KOPT-K1 (cell line): ENCODE measurements around the gene VCX.
"Not testable (repeated sequence)": the region's sequence is repeated elsewhere in the genome, so short reads cannot be mapped to it uniquely, and the experiment has no call there.

ENCODE experiments used
- H3K27ac ChIP-seq: fragments of 200-600 bp; sonication (generic); 2 replicates; pipeline ENCODE4 v1.5.1; 2016; ENCODE audit warnings: antibody characterized with exemption, mild to moderate bottlenecking, low read depth, low read length; ENCODE audit not compliant: poor library complexity, severe bottlenecking
- H3K36me3 ChIP-seq: fragments of 200-600 bp; sonication (generic); 2 replicates; pipeline ENCODE4 v1.5.1; 2017; ENCODE audit warnings: antibody characterized with exemption, mild to moderate bottlenecking, low read length, moderate library complexity; ENCODE audit not compliant: insufficient read depth
- H3K9me3 ChIP-seq: fragments of 200-600 bp; sonication (generic); 2 replicates; pipeline ENCODE4 v1.5.1; 2017; ENCODE audit warnings: antibody characterized with exemption, low read length, mild to moderate bottlenecking; ENCODE audit not compliant: insufficient read depth, poor library complexity, severe bottlenecking

The VCX gene

GRCh38 chrX:7842871-7843270 lies at the start of gene VCX:
VCX (plus strand) TSS chrX:7843171; CDS start chrX:7843204, 33 bp downstream.
- not testable (repeated sequence) for H3K36me3 ChIP-seq, H3K27ac ChIP-seq, H3K9me3 ChIP-seq

DNA sequence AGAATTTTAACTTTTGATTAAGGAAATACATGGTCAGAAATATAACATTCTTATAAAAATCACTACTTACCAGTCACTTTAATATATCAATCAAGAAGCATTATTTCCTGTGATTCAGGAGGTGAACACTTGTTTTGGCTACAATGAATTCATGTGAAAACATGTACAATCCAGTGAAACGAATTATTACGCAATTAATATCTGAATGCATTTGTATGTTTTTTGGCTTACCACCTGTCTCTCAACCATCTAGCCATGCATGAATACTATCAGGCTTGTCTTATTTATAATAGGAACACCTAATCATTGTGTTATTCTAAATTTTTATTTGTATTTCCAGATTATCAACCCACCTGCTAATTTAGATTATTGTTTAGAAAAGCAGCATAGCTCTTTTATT lies 44.6 kb upstream of the VCX start:
- H3K27ac ChIP-seq: no peak overlapping the region
- H3K9me3 ChIP-seq: no peaks in the 10 kb centered on the region
- no peaks in the 10 kb centered on the region for H3K36me3 ChIP-seq

DNA sequence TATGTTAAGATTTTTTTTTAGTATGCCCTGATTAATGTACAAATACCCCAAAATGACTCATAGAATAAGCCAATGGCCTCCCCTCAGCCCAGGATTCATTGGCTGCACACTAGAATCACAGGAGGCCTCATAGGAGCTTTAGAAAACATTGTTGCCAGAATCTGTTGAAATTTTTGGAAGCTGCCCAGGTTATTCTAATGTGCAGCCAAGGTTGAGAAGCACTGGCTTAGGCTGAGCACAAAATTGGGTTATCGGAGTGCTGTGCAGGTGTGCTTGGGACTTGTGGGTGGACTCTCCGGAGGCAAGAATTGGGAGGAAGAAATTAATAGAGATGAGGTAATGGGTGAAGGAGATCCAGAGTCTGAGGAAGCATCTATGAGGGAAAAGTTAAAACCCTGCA lies 41.3 kb upstream of the VCX start:
- H3K27ac ChIP-seq: no peak overlapping the region
- no peaks in the 10 kb centered on the region for H3K9me3 ChIP-seq
- H3K36me3 ChIP-seq: no peaks in the 10 kb centered on the region

- Histone ChIP-seq H3K9me3 (no peaks in the 10 kb centered on the region), H3K36me3 (no peaks in the 10 kb centered on the region), H3K27ac (no peak overlapping the region)
These were observed 27.7 kb upstream of the VCX start for GRCh38 chrX:7815166-7815805.

- Histone ChIP-seq H3K27ac (no peak overlapping the region), H3K9me3 (no peaks in the 10 kb centered on the region), H3K36me3 (no peaks in the 10 kb centered on the region)
These were observed 14.4 kb upstream of the VCX start for GRCh38 chrX:7828594-7828993.

DNA sequence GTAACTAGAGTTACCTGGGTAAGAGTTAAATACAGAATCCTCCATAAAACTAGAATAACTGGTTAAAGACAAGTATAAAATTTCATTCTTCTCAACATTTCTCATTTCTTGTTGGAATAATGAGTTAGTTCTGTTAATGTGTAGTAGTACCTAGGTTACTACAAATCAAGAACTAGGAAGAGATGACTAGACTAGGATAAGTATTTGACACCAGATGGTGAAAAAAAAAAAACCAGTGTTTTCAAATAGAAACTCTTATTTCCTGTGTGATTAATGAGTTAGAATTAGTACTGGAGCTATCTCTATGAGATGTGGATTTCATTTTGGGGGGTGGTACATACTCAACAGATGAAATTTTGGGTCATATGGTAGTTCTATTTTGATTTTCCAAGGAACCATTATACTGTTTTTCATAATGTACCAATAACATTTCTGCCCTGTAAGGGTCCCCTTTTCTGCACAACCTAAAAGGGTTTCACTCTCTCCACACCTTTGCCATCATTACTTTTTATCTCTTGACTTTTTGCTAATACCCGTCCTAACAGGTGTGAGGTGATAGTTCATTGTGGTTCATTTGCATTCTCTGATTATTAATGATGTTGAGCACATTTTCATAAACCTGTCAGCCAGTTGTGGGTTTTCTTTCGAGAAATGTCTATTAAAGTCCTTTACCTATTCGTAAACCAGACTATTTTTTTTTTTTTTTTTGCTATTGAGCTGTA lies 1.7 kb upstream of the VCX start:
- H3K9me3 ChIP-seq: no peaks in the 10 kb centered on the region
- H3K36me3 ChIP-seq: no peaks in the 10 kb centered on the region
- no peak overlapping the region for H3K27ac ChIP-seq

- H3K9me3 ChIP-seq: no peaks in the 10 kb centered on the region
- no peaks in the 10 kb centered on the region for H3K36me3 ChIP-seq
- H3K27ac ChIP-seq: no peak overlapping the region
These were observed 9.2 kb downstream of the VCX start for GRCh38 chrX:7852166-7852565.

GRCh38 chrX:7872042-7872441 lies 29.1 kb downstream of the VCX start:
- Histone ChIP-seq H3K27ac (no peak overlapping the region), H3K36me3 (no peaks in the 10 kb centered on the region), H3K9me3 (no peaks in the 10 kb centered on the region)

- Histone ChIP-seq H3K9me3 (no peaks in the 10 kb centered on the region), H3K27ac (no peak overlapping the region), H3K36me3 (no peaks in the 10 kb centered on the region)
These were observed 34.0 kb downstream of the VCX start for GRCh38 chrX:7876957-7877356.

DNA sequence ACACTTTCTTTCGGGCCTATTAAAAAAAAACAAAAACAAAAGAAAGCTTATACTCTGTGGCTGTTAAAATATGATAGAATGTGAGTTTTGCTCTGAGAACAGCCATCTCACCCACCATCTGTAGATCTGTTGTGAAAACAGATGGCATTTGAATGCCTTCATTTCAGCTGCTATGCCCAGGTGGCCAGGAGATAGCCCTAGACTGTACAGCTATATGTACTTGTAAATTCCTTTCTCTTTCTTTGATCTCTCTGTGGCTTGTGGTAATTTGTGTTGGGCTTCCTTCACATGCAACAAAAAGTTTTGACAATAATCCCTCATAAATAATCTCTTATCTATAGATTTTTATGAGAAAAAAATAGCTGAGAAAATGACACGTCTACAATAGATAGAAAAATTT lies 46.2 kb downstream of the VCX start:
- Histone ChIP-seq H3K36me3 (no peaks in the 10 kb centered on the region), H3K9me3 (no peaks in the 10 kb centered on the region), H3K27ac (no peak overlapping the region)

DNA sequence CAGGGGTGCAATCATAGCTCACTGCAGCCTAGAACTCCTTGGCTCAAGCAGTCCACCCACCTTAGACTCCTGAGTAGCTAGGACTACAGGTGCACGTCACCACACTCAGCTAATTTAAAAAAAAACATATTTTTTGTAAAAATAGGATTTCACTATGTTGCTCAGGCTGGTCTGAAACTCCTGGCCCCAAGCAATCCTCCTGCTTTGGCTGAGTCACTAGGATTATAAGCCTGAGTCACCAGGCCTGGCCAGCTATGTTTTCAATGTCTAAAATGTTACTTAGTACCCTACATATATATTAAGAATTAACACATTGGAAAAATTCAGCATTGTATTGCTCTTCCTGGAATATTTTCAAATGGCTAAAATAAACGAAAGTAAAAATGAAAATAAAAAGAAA lies 46.7 kb downstream of the VCX start:
- H3K36me3 ChIP-seq: no peaks in the 10 kb centered on the region
- no peak overlapping the region for H3K27ac ChIP-seq
- no peaks in the 10 kb centered on the region for H3K9me3 ChIP-seq

- H3K9me3 ChIP-seq: no peaks in the 10 kb centered on the region
- no peak overlapping the region for H3K27ac ChIP-seq
- H3K36me3 ChIP-seq: no peaks in the 10 kb centered on the region
These were observed 49.0 kb downstream of the VCX start for GRCh38 chrX:7891928-7892327.
